Activated CD4-positive, alpha-beta T cell treated with anti-CD3 and anti-CD28 coated beads, Interleukin-2, amount 50 U/mL, for 24 hours (primary cell): ENCODE measurements around the gene ABHD5.
"Not testable (repeated sequence)": the region's sequence is repeated elsewhere in the genome, so short reads cannot be mapped to it uniquely, and the experiment has no call there.

Experiments used
- DNase-seq, 2 donors: peaks; one replicate each; pipeline ENCODE4 v3.0.0-alpha.2; 2020; ENCODE audit warnings: low read depth in 1 of 2, low spot score in 1 of 2

Gene ABHD5

DNA sequence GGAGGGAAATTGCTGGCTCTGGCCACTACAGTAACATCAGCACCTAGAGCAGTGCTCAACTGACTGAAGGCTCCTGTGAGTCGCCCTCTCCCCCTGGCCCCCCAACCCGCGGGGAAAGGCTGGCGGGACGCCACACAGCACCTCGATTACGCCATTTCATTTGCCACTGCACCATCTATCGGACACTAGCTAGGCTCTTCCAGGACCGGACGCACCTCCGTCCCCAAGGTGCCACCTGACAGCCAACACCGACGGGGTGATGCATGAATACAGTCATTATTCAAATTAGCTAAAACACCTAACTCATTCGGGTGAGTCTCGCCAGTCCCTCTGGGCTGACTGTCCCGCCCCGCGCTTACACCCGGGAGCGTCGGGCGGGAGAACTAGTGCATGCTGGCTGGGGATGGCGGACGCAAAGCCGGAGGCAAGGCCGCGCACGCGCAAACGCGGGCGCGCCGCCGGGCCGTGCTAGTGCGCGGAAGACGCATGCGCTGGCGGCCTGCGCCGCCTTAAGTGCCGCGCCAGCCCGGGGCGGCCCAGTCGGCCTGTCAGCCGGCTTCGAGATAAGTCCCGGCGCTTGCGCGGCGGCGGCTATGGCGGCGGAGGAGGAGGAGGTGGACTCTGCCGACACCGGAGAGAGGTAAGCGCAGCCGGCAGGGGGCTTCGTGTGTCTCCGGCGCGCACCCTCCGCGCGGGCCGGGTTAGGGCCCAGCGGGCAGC, at the start of gene ABHD5:
ABHD5 (plus strand) TSS at position 539 of the 720 bp plus-strand sequence; CDS start at position 594, 55 bp downstream.
- DNase-seq = peak; percentile 81 to 87

DNA sequence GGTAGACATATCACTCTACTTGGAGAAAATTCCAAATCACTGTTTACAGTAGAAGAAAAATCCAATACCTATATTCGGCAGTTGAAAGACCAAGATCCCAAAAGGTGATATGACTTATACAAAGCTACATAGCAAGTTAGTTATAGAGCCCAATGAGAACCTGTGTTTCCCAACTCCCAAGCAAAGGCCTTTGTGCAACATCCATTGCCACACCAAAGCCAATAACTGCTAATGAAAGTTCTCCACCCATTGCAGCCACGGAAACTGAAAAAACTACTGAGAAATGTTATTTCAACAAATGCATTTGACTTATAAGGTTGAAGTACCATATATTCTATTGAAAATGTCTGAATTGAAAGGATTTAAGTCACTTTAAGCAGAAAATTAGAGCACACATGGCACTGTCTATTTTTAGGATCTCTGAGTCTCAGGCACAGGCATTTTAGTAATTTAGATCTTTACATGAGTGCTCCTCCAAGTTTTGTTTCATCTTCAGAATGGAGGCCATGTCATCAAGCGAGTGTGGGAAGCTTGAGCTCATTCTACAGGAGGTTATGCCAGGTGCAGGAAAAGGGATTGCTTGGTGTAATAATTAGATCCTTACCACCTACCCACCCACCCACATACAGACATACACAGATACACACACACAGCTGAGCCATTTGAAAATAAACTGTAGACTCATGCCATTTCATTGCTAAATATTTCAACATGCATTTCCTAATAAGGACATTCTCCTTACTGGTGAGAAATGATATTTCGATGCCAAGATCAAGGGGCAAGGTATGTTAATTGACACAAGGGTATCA, 49.2 kb upstream of the ABHD5 start:
- DNase-seq = no peak

DNA sequence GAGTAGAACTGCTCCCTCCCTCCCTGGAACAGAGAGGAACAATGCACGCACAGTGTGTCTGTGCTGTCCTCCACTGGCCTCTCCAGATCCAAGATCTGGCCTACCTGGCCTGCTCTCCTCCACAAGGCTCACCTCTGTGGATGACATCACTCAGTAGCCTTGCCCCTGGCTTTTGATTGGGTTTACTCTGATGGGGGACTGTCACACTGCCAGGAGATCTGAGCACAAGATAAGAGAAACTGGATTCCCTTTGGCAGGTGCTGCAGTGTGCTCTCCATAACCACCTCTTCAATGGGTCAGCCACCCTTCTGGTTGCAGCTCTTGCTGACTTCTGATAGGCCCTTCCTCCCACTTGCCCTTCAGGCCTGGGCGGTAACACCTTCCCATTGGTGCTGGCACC, 46.3 kb upstream of the ABHD5 start:
- no peak for DNase-seq

DNA sequence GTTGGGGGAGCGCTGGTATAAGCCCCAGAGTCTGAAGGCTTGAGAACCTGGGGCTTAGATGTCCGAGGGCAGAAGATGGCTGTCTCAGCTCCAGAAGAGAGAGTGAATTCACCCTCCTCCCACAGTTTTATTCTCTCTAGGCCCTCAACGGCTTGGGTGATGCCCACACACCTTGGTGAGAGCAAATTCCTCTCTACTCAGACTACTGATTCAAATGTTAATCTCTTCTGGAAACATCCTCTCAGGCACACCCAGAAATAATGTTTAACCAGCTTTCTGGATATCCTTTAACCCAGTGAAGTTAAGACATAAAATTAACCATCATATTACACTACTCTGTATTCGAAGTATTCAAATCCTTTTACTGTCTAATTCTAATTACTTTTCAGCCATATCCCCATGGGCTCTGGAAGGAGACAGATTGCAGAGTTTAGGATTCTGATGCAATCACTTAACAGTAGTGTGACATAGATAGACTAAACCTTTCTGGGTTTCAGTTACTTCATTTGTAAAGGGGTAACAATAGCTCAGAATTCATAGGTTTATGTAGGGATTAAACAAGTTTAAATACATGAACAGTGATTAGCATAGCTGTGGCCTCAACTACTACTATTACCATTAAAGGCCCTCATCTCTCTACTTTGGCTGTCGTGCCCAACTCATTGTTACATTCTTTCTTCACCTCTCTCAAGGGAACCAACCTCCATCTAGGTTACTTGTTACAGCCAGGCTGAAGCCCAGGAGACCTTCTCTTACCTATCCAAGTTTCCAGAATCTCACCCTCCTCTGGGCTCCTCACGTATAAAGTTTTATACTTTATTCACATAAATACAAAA, 43.2 kb upstream of the ABHD5 start:
- no peak for DNase-seq

DNA sequence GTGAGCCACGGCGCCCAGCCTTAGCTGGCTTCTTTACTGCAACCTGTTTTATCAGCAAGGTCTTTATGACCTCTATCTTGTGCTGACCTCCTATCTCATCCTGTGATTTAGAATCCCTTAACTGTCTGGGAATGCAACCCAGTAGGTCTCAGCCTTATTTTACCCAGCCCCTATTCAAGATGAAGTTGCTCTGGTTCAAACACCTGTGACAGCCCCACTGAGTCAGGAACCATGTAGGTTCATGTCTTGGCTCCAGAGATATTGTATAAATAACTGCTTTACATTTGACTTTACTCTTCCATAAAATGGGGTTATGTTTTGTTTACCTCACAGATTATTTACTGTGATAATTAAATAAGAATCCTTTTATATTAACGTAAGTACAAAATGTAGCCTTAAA, 41.8 kb upstream of the ABHD5 start:
- DNase-seq = no peak

DNA sequence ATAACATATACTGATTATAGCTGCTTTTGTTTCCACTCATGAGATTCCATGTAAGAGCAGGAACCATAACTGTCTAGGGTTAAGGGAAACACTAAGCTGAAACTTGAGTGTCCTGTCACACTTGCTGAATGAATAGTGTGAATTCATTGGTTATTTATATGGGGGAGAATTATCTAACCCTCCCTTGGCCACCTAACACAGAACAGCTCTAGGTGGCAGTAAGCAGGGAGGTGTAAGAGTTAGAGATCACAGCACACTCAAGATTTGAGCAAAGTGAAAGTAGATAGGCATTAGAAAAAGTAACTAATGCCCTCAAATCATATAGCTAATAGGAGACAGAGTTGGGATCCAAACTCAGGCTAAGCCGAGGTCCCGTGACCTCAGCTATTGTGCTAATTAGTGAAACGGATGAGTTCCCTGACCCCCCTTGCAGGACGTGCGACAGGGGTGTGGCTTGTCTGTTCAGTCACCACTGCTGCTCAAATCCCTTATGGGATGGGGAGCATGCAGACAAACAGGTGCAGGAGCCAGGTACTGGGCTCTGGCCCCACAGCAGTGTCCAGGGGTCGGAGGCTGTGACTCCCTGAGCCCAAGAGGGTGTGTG, 41.3 kb upstream of the ABHD5 start:
- DNase-seq = no peak

DNA sequence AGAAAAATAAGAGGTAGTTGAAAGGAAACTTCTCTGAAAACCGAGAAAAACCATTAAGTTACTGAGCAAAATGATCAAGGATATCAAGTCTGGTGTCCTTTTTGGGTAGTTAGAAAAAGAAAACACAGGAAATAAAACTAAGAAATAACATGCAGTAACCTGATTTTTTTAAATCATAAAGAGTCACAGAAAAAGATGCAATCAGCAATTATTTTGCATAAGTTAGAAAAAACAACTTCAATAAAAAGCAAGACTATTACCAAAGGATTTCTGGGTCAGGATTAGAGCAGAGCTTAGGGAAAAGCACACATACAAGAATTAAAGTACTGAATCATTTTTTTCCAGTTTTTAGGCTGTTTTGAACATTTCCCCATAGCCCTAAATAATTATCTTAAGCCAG, 40.4 kb upstream of the ABHD5 start:
- DNase-seq = no peak

DNA sequence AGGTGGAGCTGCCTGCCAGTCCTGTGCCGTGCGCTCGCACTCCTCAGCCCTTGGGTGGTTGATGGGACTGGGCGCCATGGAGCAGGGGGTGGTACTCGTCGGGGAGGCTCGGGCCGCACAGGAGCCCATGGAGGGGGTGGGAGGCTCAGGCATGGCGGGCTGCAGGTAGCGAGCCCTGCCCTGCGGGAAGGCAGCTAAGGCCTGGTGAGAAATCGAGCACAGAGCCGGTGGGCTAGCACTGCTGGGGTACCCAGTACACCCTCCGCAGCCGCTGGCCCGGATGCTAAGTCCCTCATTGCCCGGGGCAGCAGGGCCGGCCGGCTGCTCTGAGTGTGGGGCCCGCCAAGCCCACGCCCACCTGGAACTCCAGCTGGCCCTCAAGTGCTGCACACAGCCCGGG, 34.3 kb upstream of the ABHD5 start:
- not testable (repeated sequence) for DNase-seq

DNA sequence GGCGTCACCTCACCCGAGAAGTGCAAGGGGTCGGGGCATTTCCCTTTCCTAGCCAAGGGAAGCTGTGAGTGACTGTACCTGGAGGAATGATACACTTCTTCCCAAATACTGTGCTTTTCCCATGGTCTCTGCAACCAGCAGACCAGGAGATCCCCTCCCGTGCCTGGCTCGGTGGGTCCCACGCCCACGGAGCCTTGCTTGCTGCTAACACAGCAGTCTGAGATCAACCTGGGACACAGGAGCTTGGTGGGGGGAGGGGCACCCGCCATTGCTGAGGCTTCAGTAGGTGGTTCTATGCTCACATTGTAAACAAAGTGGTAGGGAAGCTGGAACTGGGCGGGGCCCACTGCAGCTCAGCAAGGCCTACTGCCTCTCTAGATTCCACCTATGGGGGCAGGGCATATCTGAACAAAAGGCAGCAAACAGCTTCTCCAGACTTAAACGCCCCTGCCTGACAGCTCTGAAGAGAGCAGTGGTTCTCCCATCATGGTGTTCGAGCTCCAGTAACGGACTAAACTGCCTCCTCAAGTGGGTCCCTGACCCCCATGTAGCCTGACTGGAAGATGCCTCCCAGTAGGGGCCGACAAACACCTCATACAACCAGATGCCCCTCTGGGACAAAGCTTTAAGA, 31.4 kb upstream of the ABHD5 start:
- no peak for DNase-seq

DNA sequence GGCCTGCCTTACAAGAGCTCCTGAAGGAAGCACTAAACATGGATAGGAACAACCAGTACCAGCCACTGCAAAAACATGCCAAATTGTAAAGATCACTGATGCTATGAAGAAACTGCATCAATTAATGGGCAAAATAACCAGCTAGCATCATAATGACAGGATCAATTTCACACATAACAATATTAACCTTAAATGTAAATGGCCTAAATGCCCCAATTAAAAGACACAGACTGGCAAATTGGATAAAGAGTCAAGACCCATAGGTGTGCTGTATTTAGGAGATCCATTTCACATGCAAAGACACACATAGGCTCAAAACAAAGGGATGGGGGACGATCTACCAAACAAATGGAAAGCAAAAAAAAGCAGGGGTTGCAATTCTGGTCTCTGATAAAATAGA, 29.4 kb upstream of the ABHD5 start:
- not testable (repeated sequence) for DNase-seq

DNA sequence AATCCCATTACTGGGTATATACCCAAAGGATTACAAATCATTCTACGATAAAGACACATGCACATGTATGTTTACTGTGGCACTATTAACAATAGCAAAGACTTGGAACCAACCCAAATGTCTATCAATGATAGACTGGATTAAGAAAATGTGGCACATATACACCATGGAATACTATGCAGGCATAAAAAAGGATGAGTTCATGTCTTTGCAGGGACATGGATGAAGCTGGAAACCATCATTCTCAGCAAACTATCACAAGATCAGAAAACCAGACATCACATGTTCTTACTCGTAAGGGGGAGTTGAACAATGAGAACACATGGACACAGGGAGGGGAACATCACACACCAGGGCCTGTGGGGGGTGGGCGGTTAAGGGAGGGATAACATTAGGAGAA, 25.7 kb upstream of the ABHD5 start:
- not testable (repeated sequence) for DNase-seq

DNA sequence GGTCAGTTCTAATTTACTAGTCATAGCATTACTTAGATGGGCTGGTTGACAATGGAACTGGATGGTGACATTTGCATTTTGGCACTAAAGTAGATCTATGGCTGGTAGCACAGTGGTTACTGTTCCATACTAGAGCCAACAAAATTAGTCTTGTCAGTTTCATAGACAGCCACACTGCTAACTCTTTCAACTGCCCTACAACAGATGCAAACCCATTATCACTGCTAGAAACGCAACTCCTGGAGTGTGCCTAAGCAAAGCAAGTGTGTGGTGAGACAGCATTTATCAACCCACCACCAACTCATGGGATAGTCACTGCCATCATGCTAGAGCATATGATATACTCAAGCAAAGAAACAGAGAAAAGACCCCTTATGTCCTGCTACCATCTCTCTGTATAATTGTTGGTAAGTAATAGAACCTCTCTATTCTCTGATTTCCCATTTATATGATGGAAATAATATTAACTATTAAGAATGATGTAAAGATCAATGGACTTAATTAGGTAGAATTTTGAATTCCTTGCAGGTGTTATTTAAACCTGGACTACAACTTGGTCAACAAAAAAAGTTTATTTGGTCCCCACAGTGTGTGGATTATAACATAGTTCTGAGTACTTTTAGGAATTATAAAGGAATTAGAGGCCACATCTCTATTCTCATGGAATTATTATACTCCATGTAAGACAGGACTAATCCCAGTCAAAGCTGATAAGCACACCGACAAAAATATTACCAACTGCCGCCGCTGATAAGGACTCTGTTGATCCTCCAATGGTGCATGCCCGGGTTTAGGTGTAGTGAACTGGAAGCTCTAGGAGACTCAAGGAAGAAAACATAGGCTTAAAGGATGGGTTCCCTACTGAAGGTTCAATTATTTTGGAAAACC, 19.9 kb upstream of the ABHD5 start:
- no peak for DNase-seq

DNA sequence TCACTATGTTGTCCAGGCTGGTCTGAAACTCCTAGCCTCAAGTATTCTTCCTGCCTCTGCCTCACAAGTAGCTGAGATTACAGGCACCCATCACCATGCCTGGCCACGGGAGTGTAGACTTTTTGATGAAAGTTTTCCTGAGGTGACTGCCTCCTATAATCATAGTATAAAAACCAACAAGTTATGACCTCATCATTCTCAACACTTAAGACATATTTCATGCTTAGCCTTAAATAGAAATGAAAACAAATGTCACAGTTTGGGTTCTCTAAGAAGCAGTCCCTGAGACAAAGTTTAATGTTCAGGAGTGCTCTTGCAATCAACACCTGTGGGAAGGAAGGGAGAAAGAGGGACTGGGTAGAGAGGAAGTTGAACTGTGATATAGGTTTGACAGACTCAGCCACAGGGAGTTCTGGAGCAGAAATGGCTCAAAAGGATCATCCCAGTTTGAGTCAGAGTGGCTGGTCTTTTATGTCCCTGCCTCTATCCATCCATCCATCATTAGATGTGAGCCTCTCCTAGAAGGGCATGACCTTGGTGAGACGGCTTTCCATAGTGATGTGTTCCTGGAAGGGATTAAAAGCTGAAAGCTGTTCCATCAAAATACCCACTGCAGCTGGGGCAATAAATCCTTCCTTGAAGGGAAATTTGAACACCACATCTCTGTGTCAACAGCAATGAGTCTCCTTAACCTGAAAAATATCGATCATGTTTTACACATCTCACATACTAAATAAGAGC, 16.2 kb upstream of the ABHD5 start:
- no peak for DNase-seq

DNA sequence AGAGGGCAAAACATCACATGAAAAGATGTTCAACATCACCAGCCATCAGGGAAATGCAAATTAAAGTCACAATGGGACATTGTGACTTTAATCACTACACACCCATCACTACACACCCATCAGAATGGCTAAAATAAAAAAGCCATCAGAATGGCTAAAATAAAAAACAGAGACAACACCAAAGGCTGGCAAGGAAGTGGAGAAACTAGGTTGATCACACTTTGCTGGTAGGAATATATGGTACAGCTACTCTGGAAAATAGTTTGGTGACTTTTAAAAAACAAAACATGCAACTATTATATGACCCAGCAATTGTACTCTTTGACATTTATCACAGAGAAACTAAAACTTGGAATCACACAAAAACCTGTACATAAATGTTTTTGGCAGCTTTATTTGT, 15.1 kb upstream of the ABHD5 start:
- DNase-seq = no peak

DNA sequence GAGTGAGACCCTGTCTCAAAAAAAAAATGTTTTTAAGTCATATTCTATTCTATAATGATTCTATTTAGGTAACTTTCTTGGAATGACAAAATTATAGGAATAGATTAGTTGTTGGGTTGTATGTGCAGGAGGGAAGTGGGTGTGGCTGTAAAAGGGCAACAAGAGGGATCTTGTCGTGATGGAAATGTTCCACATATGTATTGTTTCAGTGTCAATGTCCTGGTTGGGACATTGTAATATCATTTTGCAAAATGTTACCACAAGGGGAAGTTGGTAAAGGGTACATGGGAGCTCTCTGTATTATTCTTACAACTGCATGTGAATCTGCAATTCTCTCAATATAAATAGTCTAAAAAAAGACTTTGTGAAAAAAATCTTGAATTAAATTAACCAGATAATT, 14.3 kb upstream of the ABHD5 start:
- DNase-seq = no peak

DNA sequence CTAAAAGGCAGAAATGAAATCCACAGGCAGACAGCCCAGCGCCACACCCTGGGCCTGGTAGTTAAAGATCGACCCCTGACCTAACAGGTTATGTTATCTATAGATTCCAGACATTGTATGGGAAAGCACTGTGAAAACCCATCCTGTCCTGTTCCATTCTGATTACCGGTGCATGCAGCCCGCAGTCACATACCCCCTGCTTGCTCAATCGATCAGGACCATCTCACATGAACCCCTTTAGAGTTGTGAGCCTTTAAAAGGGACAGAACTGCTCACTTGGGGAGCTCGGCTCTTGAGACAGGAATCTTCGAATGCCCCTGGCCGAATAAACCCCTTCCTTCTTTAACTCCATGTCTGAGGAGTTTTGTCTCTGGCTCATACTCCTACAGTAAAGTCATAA, 12.4 kb upstream of the ABHD5 start:
- DNase-seq = not testable (repeated sequence)

DNA sequence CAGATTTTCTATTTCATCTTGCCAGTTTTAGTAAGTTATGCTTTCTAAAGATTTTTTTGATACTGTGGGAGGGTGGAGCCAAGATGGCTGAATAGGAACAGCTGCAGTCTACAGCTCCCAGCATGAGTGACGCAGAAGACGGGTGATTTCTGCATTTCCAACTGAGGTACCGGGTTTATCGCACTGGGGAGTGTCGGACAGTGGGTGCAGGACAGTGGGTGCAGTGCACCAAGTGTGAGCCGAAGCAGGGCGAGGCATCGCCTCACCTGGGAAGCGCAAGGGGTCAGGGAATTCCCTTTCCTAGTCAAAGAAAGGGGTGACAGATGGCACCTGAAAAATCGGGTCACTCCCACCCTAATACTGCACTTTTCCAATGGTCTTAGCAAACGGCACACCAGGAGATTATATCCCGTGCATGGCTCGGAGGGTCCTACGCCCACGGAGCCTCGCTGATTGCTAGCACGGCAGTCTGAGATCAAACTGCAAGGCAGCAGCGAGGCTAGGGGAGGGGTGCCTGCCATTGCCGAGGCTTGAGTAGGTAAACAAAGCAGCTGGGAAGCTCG, 11.8 kb upstream of the ABHD5 start:
- not testable (repeated sequence) for DNase-seq

DNA sequence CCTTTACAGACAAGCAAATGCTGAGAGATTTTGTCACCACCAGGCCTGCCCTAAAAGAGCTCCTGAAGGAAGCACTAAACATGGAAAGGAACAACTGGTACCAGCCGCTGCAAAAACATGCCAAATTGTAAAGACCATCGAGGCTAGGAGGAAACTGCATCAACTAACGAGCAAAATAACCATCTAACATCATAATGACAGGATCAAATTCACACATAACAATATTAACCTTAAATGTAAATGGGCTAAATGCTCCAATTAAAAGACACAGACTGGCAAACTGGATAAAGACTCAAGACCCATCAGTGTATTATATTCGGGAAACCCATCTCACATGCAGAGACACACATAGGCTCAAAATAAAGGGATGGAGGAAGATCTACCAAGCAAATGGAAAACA, 9.9 kb upstream of the ABHD5 start:
- DNase-seq = not testable (repeated sequence)

DNA sequence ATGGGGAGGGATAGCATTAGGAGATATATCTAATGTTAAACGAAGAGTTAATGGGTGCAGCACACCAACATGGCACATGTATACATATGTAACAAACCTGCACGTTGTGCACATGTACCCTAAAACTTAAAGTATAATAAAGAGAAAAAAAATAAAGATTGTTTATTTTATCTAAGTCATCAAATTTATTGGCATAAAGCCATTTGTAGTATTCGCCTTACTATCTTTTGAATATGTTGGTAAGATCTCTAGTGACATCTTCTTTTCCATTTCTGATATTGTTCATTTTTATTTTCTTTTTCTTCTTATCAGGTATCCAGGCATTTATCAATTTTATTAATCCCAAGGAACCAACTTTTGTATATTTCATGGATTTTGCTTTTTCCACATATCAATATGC, 5.8 kb upstream of the ABHD5 start:
- no peak for DNase-seq
